GM21447 (cell line): ENCODE data around the gene FBXL15.

ENCODE experiments used
- ATAC-seq: cut with Tn5 transposase; IDR thresholded peaks from one replicate; pipeline ENCODE4 v1.9.1; 2021; ENCODE audit not compliant: unreplicated experiment

FBXL15 gene

GRCh38 chr10:102420714-102421506 is at the start of gene FBXL15:
TSS of gene FBXL15 (plus strand) at chr10:102420836. CDS start at chr10:102421130, 294 bp downstream.
- peak; percentile 64 for ATAC-seq

- no peak for ATAC-seq
Observed at GRCh38 chr10:102371295-102371694, 49.3 kb upstream of the FBXL15 start.

GRCh38 chr10:102375250-102375649 is 45.4 kb upstream of the FBXL15 start:
- ATAC-seq, result no peak

GRCh38 chr10:102375867-102376266 is 44.8 kb upstream of the FBXL15 start:
- no peak for ATAC-seq

- ATAC-seq, result no peak
Observed at GRCh38 chr10:102376901-102377300, 43.7 kb upstream of the FBXL15 start.

- no peak for ATAC-seq
Observed at GRCh38 chr10:102379383-102379782, 41.3 kb upstream of the FBXL15 start.

- ATAC-seq, result no peak
Observed at GRCh38 chr10:102381983-102382382, 38.7 kb upstream of the FBXL15 start.

GRCh38 chr10:102382871-102383270 is 37.8 kb upstream of the FBXL15 start:
- ATAC-seq, result no peak

- no peak for ATAC-seq
Observed at GRCh38 chr10:102384053-102384452, 36.6 kb upstream of the FBXL15 start.

GRCh38 chr10:102384606-102385429 is 35.8 kb upstream of the FBXL15 start:
- ATAC-seq, result no peak

GRCh38 chr10:102389894-102390293 is 30.7 kb upstream of the FBXL15 start:
- no peak for ATAC-seq

- ATAC-seq, result no peak
Observed at GRCh38 chr10:102392306-102392705, 28.3 kb upstream of the FBXL15 start.

GRCh38 chr10:102393411-102394078 is 27.1 kb upstream of the FBXL15 start:
- ATAC-seq, result no peak

GRCh38 chr10:102394079-102394800 is 26.4 kb upstream of the FBXL15 start:
- ATAC-seq, result peak; percentile 77

- peak; percentile 5 for ATAC-seq
Observed at GRCh38 chr10:102394801-102395399, 25.7 kb upstream of the FBXL15 start.

- ATAC-seq, result no peak
Observed at GRCh38 chr10:102395400-102396316, 25.0 kb upstream of the FBXL15 start, which contains the start of gene NFKB2. TSS of gene NFKB2 (plus strand) at chr10:102395705. CDS start at chr10:102395960, 255 bp downstream.

GRCh38 chr10:102396317-102396650 is 24.4 kb upstream of the FBXL15 start:
- ATAC-seq, result no peak

GRCh38 chr10:102396730-102397151 is 23.9 kb upstream of the FBXL15 start:
- ATAC-seq, result no peak
